Adrenal gland (tissue), 5 donors: ENCODE results near the gene IKZF2.

Experiments
- POLR2A ChIP-seq, 2 donors: fragments of 450-650 bp; IDR thresholded peaks; one replicate each; pipeline ENCODE4 v1.6.1; 2017; ENCODE audit warnings: antibody characterized with exemption in 2 of 2, mild to moderate bottlenecking in 2 of 2, moderate library complexity in 1 of 2
- TF ChIP-seq, protein P1 (sequence below), 6 experiments: fragments of 450-650 bp in 4 of 6; fragments of 200-600 bp in 2 of 6; sonication (generic) in 1 of 6; IDR thresholded peaks; 1 replicate in 5 of 6; 2 replicates in 1 of 6; pipeline versions ENCODE4 v1.5.1 to v1.8.0; 2016 to 2021; ENCODE audit warnings: antibody characterized with exemption in 6 of 6, mild to moderate bottlenecking in 2 of 6, moderate library complexity in 1 of 6
- donor health status: DM: no; HTN: no; CAD: no.

DNA sequence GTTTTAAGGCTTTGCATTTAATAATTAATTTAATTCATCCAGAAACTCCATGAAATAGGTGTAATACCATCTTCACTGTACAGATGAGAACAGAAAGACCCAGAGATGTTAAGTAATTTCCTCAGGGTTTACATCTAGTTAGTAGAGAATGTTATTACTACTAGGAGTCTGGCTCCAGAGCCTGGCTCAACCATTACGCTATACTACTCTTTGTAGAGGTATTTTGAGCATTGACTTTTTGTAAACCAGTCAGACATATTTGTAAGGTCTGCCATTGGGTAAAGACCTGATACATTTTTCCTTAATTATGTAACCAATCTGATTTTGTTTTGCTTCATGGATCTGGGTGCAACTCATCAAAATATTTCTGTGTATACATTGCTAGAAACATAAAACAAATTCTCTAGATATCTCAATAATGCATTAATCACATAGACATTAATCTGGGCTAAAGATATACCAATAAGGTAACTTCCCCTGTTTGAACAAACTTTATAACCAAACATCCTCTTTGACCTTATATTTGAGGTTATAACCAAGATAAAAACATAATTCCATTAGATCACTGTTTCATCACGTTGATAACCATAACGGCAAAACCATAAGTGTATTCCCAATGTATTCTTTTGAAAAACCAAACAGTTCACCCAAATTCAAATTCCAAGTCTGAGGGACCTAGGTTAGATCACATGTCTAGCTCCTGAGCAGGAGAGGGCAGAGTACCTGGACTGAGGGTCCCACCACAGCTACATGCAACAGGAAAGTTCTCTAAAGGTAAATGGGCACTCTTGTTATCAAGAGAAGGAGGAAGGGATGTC lies 135.0 kb downstream of the IKZF2 start:
- no peak for TF ChIP-seq POLR2A (IDR thresholded peaks at IDR 0.05)
- TF ChIP-seq, protein P1, sequence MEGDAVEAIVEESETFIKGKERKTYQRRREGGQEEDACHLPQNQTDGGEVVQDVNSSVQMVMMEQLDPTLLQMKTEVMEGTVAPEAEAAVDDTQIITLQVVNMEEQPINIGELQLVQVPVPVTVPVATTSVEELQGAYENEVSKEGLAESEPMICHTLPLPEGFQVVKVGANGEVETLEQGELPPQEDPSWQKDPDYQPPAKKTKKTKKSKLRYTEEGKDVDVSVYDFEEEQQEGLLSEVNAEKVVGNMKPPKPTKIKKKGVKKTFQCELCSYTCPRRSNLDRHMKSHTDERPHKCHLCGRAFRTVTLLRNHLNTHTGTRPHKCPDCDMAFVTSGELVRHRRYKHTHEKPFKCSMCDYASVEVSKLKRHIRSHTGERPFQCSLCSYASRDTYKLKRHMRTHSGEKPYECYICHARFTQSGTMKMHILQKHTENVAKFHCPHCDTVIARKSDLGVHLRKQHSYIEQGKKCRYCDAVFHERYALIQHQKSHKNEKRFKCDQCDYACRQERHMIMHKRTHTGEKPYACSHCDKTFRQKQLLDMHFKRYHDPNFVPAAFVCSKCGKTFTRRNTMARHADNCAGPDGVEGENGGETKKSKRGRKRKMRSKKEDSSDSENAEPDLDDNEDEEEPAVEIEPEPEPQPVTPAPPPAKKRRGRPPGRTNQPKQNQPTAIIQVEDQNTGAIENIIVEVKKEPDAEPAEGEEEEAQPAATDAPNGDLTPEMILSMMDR (IDR thresholded peaks at IDR 0.05), result no peak
